IMR-90 (cell line): ENCODE data around the gene APC. TPM values are rescaled to one million over a fixed set of nuclear protein-coding genes. Genes with fewer than 3 reads are reported as not detected.

Experiments
- ATAC-seq: fragments of 200-7000 bp; cut with Tn5 transposase; 2 replicates; pipeline ENCODE4 v1.9.1; 2020; ENCODE audit warnings: low read depth, mild to moderate bottlenecking, moderate library complexity
- BruUV-seq: library from RNA; stranded (reverse); fragments of 400-500 nt; replicated peaks from 2 replicates; lab custom pipeline; 2021; lab: Mats Ljungman, UMichigan
- CTCF ChIA-PET: fragments of 300-600 bp; formaldehyde crosslinking; extraction: SDS; loops from one replicate; lab custom pipeline; 2021; ENCODE audit warnings: antibody characterized with exemption; lab: Yijun Ruan, JAX
- POLR2A ChIA-PET: fragments of 300-600 bp; sonication (Branson Sonifier 250); formaldehyde crosslinking; loops from one replicate; lab custom pipeline; 2022; ENCODE audit warnings: antibody characterized with exemption; ENCODE audit not compliant: unreplicated experiment; lab: Charles Lee
- DNase-seq: peaks from one replicate; pipeline ENCODE4 v3.0.0; 2013
- H2AFZ ChIP-seq: replicated peaks from 2 replicates; pipeline ENCODE3; 2013; ENCODE audit warnings: low read length, mild to moderate bottlenecking; ENCODE audit not compliant: poor library complexity
- H2AK5ac ChIP-seq: 2 replicates; pipeline ENCODE4 v1.6.1; 2013; ENCODE audit warnings: low read depth, low read length, inconsistent platforms
- H2AK9ac ChIP-seq: replicated peaks from 2 replicates; pipeline ENCODE3; 2013; ENCODE audit warnings: mild to moderate bottlenecking, low read depth, low read length, moderate library complexity; ENCODE audit not compliant: poor library complexity
- H2BK120ac ChIP-seq: 2 replicates; pipeline ENCODE4 v1.6.1; 2013; ENCODE audit warnings: low read depth, low read length, inconsistent platforms
- H2BK15ac ChIP-seq: 3 replicates; pipeline ENCODE4 v1.6.1; 2013; ENCODE audit warnings: low read depth, low read length, inconsistent platforms
- H2BK20ac ChIP-seq: 2 replicates; pipeline ENCODE4 v1.6.1; 2013; ENCODE audit warnings: low read depth, mild to moderate bottlenecking, inconsistent platforms, low read length, moderate library complexity
- H2BK5ac ChIP-seq: 2 replicates; pipeline ENCODE4 v1.6.1; 2013; ENCODE audit warnings: mild to moderate bottlenecking, low read depth, low read length, inconsistent platforms; ENCODE audit not compliant: poor library complexity, severe bottlenecking
- H3K14ac ChIP-seq: replicated peaks from 2 replicates; pipeline ENCODE4 v1.6.1; 2013; ENCODE audit warnings: low read depth, low read length, inconsistent platforms
- H3K18ac ChIP-seq: 2 replicates; pipeline ENCODE4 v1.6.1; 2013; ENCODE audit warnings: low read depth, low read length, control low read depth
- H3K23ac ChIP-seq: 2 replicates; pipeline ENCODE4 v1.6.1; 2013; ENCODE audit warnings: low read depth, low read length, inconsistent platforms
- H3K27ac ChIP-seq: 2 replicates; pipeline ENCODE4 v1.5.1; 2013; ENCODE audit warnings: mild to moderate bottlenecking, control low read depth, low read length; ENCODE audit not compliant: insufficient read depth
- H3K27me3 ChIP-seq: 2 replicates; pipeline ENCODE4 v1.6.1; 2013; ENCODE audit warnings: low read length; ENCODE audit not compliant: control insufficient read depth, insufficient read depth
- H3K36me3 ChIP-seq: 2 replicates; pipeline ENCODE4 v1.6.1; 2013; ENCODE audit warnings: low read length, mixed read lengths; ENCODE audit not compliant: control insufficient read depth, insufficient read depth
- H3K4ac ChIP-seq: 2 replicates; pipeline ENCODE4 v1.6.1; 2013; ENCODE audit warnings: low read depth, low read length, inconsistent platforms
- H3K4me1 ChIP-seq: 2 replicates; pipeline ENCODE4 v1.6.1; 2013; ENCODE audit warnings: low read length, mixed read lengths; ENCODE audit not compliant: control insufficient read depth, insufficient read depth
- H3K4me2 ChIP-seq: 2 replicates; pipeline ENCODE4 v1.6.1; 2013; ENCODE audit warnings: low read depth, mild to moderate bottlenecking, control low read depth, low read length, moderate library complexity
- H3K4me3 ChIP-seq: 2 replicates; pipeline ENCODE4 v1.5.1; 2013; ENCODE audit warnings: low read depth, mild to moderate bottlenecking, control low read depth, low read length, moderate library complexity; ENCODE audit not compliant: insufficient read depth
- H3K56ac ChIP-seq: 2 replicates; pipeline ENCODE4 v1.6.1; 2013; ENCODE audit warnings: low read length, inconsistent platforms; ENCODE audit not compliant: insufficient read depth; ENCODE audit errors: extremely low read depth
- H3K79me1 ChIP-seq, 2 experiments: 2 replicates each; pipeline ENCODE4 v1.6.1; 2013; ENCODE audit warnings: low read length in 2 of 2, inconsistent platforms in 1 of 2, low read depth in 1 of 2
- H3K9ac ChIP-seq: 2 replicates; pipeline ENCODE4 v1.6.1; 2013; ENCODE audit warnings: low read depth, low read length, control low read depth
- H3K9me1 ChIP-seq: 2 replicates; pipeline ENCODE4 v1.6.1; 2013; ENCODE audit warnings: low read length, inconsistent platforms; ENCODE audit not compliant: insufficient read depth
- H3K9me3 ChIP-seq: 2 replicates; pipeline ENCODE4 v1.6.1; 2013; ENCODE audit warnings: low read length; ENCODE audit not compliant: control insufficient read depth, insufficient read depth
- H4K20me1 ChIP-seq: 2 replicates; pipeline ENCODE4 v1.6.1; 2013; ENCODE audit warnings: low read length, inconsistent platforms; ENCODE audit not compliant: insufficient read depth
- H4K5ac ChIP-seq: 2 replicates; pipeline ENCODE4 v1.6.1; 2013; ENCODE audit warnings: mild to moderate bottlenecking, low read depth, low read length, control low read depth
- H4K8ac ChIP-seq, 2 experiments: 2 replicates each; pipeline ENCODE4 v1.6.1; 2013; ENCODE audit warnings: low read depth in 2 of 2, low read length in 2 of 2, control low read depth in 1 of 2, inconsistent platforms in 1 of 2
- H4K91ac ChIP-seq: 2 replicates; pipeline ENCODE4 v1.6.1; 2013; ENCODE audit warnings: low read depth, low read length, inconsistent platforms; ENCODE audit not compliant: insufficient read depth
- BHLHE40 ChIP-seq: fragments of 150-350 bp; IDR thresholded peaks from 2 replicates; pipeline ENCODE4 v1.6.1; 2016; ENCODE audit warnings: mild to moderate bottlenecking, low read depth, low read length
- CEBPB ChIP-seq: IDR thresholded peaks from 2 replicates; pipeline ENCODE4 v1.6.1; 2012; ENCODE audit warnings: low read depth, low read length, improper control_type of control experiment
- MAFK ChIP-seq: IDR thresholded peaks from 2 replicates; pipeline ENCODE4 v1.6.1; 2012; ENCODE audit warnings: low read depth, low read length, improper control_type of control experiment
- MAZ ChIP-seq: IDR thresholded peaks from 2 replicates; pipeline ENCODE4 v1.6.1; 2012; ENCODE audit warnings: low read depth, mild to moderate bottlenecking, low read length, improper control_type of control experiment, moderate library complexity, borderline replicate concordance
- MXI1 ChIP-seq: IDR thresholded peaks from 2 replicates; pipeline ENCODE4 v1.6.1; 2012; ENCODE audit warnings: low read depth, mild to moderate bottlenecking, low read length, moderate library complexity, borderline replicate concordance
- POLR2A ChIP-seq: IDR thresholded peaks from 2 replicates; pipeline ENCODE4 v1.6.1; 2012; ENCODE audit warnings: mild to moderate bottlenecking, low read depth, low read length
- SMC3 ChIP-seq: fragments of 150-350 bp; IDR thresholded peaks from 2 replicates; pipeline ENCODE4 v1.6.1; 2016; ENCODE audit warnings: low read depth, mild to moderate bottlenecking, antibody characterized with exemption, low read length, moderate library complexity
- WGBS, 2 experiments: methylation state at CpG; one replicate each; pipeline versions ENCODE4 v1.1.5 to v1.1.7; 2013; ENCODE audit warnings: missing lambda C conversion rate in 2 of 2; ENCODE audit not compliant: insufficient read length in 1 of 2; ENCODE audit errors: extremely low coverage in 2 of 2; 5-methylcytosine and 5-hydroxymethylcytosine counted together
- dilution Hi-C: fragments of 300-500 bp; cut with HindIII; formaldehyde crosslinking; loops from one replicate; pipeline ENCODE4 v1.14.3; 2018; ENCODE audit warnings: low sequenced_read_pairs; ENCODE audit not compliant: unreplicated experiment
- in situ Hi-C: fragments of 300-500 bp; cut with MboI; formaldehyde crosslinking; loops from 3 replicates; pipeline ENCODE4 v1.14.3; 2019; ENCODE audit warnings: low sequenced_read_pairs, inconsistent platforms, mixed read lengths
- intact Hi-C: fragments of 100-400 bp; cut with micrococcal nuclease; formaldehyde crosslinking; loops from 2 replicates; pipeline ENCODE4 v1.10.0; 2022
- polyA plus RNA-seq, 3 experiments: library from polyadenylated mRNA; depleted of rRNA; stranded (reverse); fragments of >200 nt; gene quantifications; 2 replicates each; pipeline ENCODE4 v1.2.3, GENCODE V29; 2012; ENCODE audit warnings: low replicate concordance in 1 of 3
- total RNA-seq: library from RNA; depleted of rRNA; stranded (reverse); fragments of >200 nt; gene quantifications from 2 replicates; pipeline ENCODE4 v1.2.3, GENCODE V29; 2012
- TF ChIP-seq, protein P1 (sequence below): fragments of 150-350 bp; IDR thresholded peaks from 2 replicates; pipeline ENCODE4 v1.6.1; 2016; ENCODE audit warnings: low read depth, mild to moderate bottlenecking, low read length, moderate library complexity, borderline replicate concordance
- TF ChIP-seq, protein P2 (sequence below): conservative IDR thresholded peaks from 2 replicates; pipeline ENCODE4 v1.5.1; 2012; ENCODE audit warnings: mild to moderate bottlenecking, low read depth, low read length, improper control_type of control experiment

The APC gene
- total and polyA plus RNA-seq, 2 of the 4 experiments (the other 2 are of a cell fraction), result 7.3 to 58.4 TPM

DNA sequence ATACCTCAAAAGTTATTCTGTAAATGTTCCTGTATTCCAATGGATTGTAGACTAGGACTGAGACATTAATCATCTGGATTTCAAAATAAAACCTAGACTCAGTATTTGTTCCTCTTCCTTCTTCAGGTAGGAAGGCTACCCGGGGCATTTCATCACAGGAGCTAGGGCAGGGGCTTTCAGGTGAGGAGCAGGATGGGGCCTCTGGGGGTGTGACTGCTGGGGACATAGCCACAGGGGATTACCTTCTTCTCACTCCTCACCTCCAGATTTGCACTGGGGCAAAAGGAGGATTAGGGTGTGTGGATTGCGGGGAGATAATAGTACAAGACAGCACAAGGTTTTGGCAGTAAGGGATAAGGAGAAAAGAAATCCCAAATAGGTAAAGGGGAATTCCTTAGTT is 85.5 kb downstream of the APC start:
- no peak overlapping the region for H4K91ac ChIP-seq

More for the DNA sequence above, 85.5 kb downstream of the APC start:
- CTCF ChIA-PET, result interaction anchor here (0.6 kb wide), 1 partner anchor 31 kb away, joined by 3 read pairs; no protein-coding TSS in a partner anchor
- no peak overlapping the region for H2AFZ ChIP-seq
- no peak for TF ChIP-seq MAFK
- TF ChIP-seq POLR2A, result no peak
- no peak for TF ChIP-seq BHLHE40
- no peak for TF ChIP-seq MXI1
- no peak for TF ChIP-seq MAZ
- no peak for TF ChIP-seq SMC3
- TF ChIP-seq, protein P1, sequence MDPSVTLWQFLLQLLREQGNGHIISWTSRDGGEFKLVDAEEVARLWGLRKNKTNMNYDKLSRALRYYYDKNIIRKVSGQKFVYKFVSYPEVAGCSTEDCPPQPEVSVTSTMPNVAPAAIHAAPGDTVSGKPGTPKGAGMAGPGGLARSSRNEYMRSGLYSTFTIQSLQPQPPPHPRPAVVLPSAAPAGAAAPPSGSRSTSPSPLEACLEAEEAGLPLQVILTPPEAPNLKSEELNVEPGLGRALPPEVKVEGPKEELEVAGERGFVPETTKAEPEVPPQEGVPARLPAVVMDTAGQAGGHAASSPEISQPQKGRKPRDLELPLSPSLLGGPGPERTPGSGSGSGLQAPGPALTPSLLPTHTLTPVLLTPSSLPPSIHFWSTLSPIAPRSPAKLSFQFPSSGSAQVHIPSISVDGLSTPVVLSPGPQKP, result no peak
- TF ChIP-seq CEBPB, result no peak
- TF ChIP-seq, protein P2, sequence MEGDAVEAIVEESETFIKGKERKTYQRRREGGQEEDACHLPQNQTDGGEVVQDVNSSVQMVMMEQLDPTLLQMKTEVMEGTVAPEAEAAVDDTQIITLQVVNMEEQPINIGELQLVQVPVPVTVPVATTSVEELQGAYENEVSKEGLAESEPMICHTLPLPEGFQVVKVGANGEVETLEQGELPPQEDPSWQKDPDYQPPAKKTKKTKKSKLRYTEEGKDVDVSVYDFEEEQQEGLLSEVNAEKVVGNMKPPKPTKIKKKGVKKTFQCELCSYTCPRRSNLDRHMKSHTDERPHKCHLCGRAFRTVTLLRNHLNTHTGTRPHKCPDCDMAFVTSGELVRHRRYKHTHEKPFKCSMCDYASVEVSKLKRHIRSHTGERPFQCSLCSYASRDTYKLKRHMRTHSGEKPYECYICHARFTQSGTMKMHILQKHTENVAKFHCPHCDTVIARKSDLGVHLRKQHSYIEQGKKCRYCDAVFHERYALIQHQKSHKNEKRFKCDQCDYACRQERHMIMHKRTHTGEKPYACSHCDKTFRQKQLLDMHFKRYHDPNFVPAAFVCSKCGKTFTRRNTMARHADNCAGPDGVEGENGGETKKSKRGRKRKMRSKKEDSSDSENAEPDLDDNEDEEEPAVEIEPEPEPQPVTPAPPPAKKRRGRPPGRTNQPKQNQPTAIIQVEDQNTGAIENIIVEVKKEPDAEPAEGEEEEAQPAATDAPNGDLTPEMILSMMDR, result no peak
- H3K4ac ChIP-seq, result no peak overlapping the region
- in situ Hi-C loops (no loop called here), dilution Hi-C loops (no loop called here), intact Hi-C loops (no loop called here)
- no CpG with 5 or more reads among the region's 2 CpGs for WGBS, 2 experiments
- no peak overlapping the region for H2BK120ac ChIP-seq
- no peaks in the 10 kb centered on the region for H3K9me3 ChIP-seq
- no peaks in the 10 kb centered on the region for H4K20me1 ChIP-seq
- no peak overlapping the region for H2AK5ac ChIP-seq
- no peak overlapping the region for H2BK15ac ChIP-seq
- H3K14ac ChIP-seq, result no peak overlapping the region
- no peak overlapping the region for H3K56ac ChIP-seq
- H4K8ac ChIP-seq, result no peak overlapping the region
- no peak overlapping the region for H3K23ac ChIP-seq
- DNase-seq (no peak), ATAC-seq (no peak)
- H3K9me1 ChIP-seq, result peaks cover 4% of the 10 kb centered on the region; the same call in 1 of the 2 replicates
- H2BK5ac ChIP-seq, result no peak overlapping the region
- no peak overlapping the region for H4K5ac ChIP-seq
- H3K27ac ChIP-seq, result no peak overlapping the region
- BruUV-seq, result no TSS peak
- H2BK20ac ChIP-seq, result no peak overlapping the region
- no peak overlapping the region for H3K9ac ChIP-seq
- no peaks in the 10 kb centered on the region; a peak in 1 of 4 replicates for H3K79me1 ChIP-seq
- H3K4me3 ChIP-seq, result no peak overlapping the region
- no peaks in the 10 kb centered on the region for H3K27me3 ChIP-seq
- peaks cover 18% of the 10 kb centered on the region for H3K36me3 ChIP-seq
- POLR2A ChIA-PET, result no interaction called here
- H2AK9ac ChIP-seq, result no peak overlapping the region
- no peak overlapping the region for H3K18ac ChIP-seq
- no peak overlapping the region for H3K4me2 ChIP-seq
- H3K4me1 ChIP-seq, result no peaks in the 10 kb centered on the region
